HG02763 (cell line): ENCODE data around the gene LARGE1.

Source experiments
- ATAC-seq: cut with Tn5 transposase; IDR thresholded peaks from one replicate; pipeline ENCODE4 v1.9.1; 2021; ENCODE audit warnings: mild to moderate bottlenecking, moderate library complexity; ENCODE audit not compliant: unreplicated experiment

LARGE1 gene

DNA sequence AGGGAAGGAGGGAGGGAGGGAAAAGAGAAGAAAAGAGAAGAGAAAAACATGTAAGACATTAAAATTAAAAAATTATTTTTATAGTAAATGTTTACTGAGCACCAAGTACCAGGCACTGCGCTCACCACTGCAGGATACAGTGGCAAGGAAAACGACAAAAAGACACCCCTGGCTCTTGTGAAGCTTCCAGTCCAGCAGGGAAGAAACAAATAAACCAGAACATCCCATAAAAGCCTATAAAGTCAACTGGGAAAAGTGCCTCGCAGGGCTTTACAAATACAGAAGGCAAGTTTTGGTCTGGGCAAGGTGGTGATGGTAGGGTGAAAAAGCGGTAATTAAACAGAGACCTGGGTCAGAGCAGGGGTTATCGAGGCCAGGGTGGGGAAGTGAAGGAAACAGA is 33.6 kb downstream of the LARGE1 start:
- no peak for ATAC-seq

DNA sequence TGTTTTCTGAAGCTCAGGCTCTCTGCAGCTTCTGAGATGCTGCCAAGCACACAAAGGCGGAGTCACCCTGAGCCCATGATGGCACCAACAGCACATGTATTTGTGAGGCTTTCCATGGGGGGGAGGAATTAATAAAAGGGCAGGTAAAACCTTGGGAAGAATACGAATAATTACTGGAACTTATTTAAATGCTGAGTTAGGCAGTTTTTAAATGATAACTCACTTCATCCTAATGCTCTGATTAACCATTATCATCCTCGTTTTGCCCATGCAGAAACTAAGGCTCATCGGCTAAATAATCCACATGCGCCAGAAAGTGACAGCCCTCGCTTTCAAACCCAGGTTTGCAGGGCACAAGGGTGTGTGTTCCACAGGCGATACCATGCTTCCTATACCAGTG is 35.4 kb downstream of the LARGE1 start:
- no peak for ATAC-seq

DNA sequence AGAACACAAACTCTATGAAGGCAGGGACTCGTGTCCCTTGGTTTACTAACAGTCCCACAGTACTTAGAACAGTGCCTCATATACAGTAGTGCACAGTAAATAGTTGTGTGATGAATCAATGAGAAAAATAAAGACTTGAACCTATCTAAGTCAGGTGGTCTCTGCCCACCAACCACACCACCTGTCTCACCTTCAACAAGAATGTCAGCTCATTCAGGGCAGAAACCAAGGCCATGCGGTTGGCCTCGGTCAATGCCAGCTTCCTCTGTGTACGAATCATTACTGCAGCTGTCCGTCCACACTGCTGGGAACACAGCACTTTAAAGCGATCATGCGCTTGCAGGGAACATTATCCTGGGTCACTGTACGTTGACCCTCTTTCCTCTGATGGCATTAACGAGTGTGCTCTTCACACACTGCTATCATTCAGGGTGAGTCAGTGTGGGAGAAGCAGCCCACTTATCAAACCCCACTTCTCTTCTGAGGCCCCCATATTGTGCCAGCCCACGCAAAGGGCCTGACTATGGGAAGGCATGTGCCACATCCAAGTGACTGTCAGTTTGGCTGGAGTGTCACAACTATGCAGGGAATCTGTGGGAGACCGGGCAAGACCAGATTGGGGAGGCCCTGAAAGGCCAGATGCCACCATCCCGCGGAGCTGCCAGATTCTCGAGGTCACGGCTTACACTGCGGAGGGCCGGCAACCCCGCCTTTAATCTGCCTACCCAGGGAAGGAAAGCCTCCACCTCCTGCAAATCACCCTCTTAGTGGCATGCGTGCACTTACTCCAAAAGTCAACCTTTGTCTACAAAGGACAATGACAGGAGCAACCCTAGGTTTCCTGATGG is 36.1 kb downstream of the LARGE1 start:
- ATAC-seq, result no peak

DNA sequence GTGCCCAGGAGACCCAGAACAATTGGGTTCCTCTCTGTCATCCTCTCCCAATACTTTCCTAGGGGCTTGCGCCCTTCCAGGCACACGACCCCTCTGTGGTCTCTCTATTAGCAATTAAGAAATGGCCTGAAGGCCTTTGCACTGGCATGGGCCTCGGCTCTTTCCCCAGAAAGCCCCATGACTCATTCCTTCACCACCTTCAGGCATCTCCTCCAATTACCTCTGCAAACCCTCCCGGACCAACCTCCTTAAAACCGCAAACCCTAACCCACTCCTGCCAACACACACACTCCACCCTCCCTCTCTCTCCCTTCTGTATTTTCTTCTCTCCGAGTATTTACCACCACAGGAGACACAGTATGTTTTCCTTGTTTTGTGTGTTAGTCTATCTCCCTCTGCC is 36.7 kb downstream of the LARGE1 start:
- ATAC-seq, result no peak

DNA sequence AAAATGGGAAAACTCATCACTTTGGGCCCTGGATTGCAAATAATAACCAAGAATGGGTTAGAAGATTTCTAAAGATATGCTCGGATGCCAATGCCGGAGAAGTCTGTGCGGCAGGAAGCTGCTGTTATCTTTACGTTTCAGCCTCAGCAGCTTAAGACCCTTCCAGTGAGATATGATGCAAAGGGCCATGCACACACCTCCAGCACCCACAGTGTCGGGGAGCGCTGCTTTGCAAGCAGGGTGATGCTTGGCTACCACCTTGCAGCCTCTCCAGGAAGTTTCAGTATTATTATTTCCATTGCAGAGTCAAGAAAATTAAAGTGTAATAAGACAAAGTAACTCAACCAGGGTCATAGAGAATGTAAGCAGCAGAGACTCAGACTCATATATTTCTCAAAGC is 37.3 kb downstream of the LARGE1 start:
- ATAC-seq, result no peak

DNA sequence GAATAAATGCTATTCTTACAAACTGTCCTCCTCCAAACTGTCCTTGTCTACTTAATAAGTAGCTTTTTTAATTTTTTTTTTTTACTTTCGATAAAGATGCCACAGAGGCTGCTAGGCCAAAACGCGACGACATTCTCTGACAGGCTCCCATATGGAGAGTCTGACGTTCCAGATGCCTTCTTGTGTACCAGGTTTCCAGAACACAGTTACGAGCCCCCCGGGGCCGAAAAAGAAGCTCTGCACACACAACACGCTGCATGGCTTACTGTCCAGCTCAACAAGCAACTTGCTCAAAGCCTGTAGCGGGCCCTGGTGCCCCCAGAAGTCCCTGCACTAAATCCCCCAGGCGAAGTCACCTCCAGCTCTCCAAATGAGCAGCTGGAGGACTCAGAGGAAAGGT is 39.3 kb downstream of the LARGE1 start:
- no peak for ATAC-seq

DNA sequence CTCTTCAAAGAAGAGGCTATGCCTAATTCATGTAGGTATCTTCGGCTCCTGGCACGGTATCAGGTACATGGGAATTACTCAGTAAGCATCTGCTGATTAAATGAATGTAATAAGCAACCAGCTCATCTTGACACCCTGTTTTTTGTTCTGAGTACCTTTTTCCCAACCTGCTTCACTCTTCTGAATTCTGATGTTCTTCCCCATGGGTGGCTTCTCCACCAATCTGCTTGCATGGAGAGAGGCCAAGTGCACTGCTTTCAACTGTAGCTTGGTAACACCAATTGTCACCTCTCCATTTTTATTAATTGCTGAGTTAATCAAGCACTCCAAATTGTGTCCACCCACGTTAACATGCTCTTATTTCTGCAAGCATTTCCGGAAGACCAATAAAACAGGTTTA is 40.5 kb downstream of the LARGE1 start:
- ATAC-seq, result no peak

DNA sequence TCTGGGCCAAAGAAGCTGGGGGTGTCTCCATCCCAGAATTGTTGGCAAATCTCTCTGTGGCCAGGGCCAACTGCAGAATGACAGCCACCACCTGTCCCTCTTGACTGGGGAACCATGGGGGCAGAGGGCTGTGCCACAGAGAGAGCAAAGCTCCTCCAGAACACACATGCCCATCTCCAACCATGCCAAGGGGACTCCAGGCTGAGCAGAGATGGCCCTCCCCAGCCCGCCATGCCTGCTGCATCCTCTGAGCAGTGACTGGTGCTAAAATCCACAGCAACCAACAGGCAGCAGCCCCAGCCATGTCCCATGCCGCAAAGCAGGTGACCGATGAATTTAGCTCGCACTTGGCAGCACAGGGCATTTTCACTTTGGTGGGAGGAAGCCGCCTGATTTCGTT is 45.0 kb downstream of the LARGE1 start:
- no peak for ATAC-seq

DNA sequence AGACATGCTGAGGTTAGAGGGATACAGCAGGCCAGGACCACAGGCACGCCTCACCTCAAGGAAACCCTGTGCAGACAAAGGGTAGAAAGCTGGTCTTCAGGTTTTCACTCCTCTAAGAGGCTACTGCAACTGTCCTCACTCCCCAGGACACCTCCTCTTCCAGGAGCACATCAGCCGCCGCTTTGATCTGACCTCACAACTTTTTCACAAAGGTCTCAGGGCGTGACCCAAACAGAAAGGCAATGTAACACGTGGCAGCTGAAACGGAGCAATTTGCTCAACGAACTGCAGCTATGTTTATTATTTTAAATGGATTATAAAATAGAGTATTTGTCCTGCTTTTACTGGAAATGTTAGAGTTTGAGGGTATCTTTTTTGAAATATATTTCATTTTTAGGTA is 46.1 kb downstream of the LARGE1 start:
- no peak for ATAC-seq

DNA sequence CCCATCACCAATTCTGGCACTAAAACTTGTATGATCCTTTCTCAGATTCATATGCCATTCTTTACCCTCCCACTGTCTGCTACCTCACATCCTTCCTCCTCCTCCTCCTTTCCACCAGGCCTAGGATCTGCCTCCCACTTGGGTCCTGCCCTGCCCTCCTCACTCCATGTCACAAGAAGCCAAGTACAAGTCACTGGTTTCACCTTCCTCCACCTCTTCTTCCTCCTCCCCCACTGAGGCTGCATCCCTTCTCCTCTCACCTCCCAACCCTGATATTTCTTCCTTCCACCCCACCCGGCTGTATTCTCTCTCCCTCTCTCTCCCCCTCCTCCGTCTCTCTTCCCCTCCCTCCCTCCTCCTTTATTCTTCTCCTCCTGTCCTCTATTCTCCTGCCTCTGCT is 46.6 kb downstream of the LARGE1 start:
- ATAC-seq, result no peak

DNA sequence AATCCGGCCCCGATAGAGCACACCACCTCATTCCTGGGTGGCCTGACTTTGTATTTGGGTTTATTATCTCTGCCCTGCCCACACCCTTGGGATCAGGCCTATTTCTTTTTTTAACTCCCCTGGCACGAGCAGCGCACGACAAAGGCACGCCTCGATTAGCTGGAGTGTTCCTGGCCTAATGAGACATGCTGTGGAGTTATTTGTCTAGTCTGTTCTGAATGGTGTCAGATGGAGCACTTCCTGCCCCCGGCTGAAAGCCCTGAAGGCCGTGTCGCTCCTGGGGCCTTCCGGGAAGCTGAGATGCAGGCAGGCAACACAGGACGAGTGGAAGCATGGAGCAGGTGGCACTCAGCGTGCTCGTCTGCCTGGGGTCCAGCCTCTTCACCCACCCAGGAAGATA is 47.1 kb downstream of the LARGE1 start:
- no peak for ATAC-seq

DNA sequence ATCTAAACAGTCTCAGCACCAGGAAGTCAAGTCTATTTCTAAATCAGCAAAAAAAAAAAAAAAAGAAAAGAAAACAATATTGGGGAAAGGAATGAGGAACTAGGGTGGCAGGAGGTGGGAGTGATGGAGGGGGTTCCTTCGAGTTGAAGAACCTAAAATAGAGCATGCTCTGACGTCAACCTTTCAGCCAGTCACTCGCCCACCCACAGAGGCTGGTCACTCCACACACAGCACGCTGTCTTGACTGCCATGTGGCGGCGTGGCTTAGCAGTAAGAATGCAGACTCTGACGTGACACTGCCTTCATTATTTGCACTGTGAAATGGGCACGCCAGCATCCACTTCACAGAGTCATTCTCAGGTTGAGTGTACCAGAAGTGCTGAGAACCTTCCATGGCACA is 48.3 kb downstream of the LARGE1 start:
- ATAC-seq, result no peak

DNA sequence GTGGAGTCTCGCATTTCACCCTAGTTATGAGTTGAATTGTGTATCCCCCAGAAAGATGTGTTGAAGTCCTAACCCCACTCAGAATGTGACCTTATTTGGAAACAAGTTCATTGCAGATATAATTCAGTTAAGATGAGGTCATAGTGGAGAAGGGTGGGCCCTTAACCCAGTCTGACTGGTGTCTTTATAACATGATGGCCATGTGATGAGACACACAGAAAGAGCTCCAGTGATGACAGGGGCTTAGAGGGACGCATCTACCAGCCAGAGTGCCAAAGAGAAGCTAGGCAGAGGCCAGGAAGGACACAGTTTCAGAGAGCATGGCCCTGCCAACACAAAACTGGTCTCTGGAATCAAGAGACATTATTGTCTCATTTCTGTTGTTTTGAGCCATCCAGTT is 50.3 kb downstream of the LARGE1 start:
- no peak for ATAC-seq

DNA sequence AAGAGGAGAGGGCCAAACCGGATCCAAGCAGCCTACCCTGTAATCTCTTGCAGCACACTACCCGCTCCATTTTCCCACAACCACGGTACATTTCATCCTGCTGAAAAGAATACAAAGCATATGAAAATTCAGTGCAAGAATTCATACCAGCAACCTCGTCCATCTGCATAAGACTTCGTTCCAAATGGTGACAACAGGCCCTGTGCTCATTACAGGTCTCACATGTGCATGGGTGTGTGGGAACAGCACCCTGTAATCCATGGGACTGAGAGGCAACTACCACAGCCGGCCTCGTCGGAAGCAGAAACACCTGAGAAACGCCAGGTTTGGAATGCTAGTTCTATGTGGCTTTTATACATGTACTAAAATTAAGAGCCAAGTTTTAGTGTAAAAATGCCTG is 52.3 kb downstream of the LARGE1 start:
- ATAC-seq, result no peak

DNA sequence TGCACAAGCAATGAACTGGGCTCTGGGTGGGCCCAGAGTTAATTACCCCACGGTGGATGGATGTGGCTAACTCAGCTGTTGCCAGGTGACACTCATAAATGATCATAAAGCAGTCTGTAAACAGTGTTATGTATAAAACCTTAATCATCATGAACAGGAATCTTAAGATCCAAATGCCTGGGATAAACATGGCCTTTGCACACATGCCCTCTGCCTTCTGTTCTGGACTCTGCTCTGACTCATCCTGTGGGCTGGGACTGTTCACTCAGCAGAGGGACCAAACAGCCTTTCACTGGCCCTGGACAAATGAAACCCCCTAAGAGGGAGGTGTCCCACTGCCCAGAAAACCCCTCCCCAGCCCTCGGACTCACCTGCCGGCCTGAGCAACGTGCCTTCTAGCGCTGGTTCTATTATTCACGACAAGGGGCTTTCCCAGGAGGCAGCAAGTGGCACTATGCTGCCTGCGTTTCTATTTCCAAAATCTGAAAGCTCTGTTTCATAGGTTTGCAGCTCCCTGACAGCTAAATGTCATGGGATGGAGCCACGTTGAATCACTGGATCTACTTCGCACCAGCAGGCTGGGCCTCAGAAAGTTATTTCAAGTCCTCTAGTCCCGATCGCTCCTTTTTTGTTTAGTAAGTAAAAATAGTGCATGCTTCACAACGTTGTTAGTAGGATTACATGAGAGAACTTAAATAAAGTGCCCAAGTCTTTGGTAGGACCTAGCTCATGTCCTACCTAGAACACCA is 53.0 kb downstream of the LARGE1 start:
- no peak for ATAC-seq

DNA sequence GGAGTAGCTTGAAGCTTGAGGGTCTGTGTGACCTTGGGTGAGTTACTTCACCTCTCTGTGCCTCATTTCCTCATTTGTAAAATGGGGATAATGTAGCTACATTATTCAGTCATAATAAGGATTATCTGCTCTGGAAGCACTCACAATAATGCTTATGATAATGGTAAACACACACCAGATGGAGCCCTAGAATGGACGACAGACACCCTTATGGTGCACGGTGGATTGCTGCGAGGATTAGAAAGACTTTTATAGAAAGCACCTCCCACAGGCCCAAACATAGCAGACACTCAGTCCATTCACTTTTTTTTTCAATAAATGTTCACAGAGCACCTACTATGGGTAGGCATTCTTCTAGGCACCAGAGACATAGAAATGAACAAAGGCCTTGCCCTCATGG is 53.8 kb downstream of the LARGE1 start:
- ATAC-seq, result no peak

DNA sequence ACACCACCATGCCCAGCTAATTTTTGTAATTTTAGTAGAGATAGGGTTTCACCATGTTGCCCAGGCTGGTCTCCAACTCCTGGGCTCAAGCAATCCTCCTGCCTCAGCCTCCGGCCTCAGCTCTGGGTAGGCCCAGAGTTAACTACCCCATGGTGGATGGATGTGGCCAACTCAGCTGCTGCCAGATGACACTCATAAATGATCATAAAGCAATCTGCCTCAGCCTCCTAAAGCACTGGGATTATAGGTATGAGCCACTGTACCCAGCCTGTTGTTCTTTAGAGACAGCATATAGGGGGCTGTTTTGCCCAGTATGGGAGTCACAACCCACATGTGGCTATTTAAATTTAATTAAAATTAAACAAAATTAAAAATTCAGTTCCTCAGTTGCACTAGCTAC is 54.3 kb downstream of the LARGE1 start:
- no peak for ATAC-seq

DNA sequence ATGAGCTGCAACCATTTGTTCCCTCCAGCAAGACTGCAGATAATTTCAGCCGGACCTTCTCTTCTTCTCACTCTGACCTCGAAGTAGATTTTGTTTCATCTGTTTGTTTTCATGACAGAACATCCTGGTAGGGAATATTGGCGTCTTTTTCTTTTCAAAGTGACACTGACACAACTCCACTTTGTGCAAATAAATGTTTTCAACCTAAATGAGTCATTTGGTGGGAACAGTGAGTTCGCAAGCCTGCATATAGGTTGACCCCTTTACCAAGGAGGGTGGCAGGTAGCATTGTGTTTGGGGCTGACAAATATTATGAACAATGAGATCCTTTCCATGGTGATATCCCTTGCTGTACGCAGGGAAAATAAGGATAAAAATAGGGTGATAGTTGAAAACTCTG is 55.0 kb downstream of the LARGE1 start:
- no peak for ATAC-seq

DNA sequence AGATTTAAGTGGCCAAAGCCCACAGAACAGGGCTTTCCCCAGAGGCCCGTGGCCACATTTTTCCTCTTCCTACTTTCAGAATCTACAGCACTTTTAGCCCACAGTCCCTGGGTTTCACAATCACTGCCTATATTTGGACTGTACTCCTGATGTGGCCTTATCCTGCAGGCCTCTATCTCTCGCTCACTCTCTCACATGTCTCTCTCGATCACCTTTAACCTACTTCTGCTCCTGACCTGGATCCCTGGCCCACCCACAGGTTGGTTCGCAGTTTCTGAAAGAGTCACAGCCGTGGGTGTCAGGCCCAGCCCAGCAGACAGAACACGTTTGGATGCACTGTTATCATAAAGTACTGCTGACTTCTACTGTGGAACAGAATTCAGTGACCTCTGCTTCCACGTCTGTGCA is 55.5 kb downstream of the LARGE1 start:
- no peak for ATAC-seq

DNA sequence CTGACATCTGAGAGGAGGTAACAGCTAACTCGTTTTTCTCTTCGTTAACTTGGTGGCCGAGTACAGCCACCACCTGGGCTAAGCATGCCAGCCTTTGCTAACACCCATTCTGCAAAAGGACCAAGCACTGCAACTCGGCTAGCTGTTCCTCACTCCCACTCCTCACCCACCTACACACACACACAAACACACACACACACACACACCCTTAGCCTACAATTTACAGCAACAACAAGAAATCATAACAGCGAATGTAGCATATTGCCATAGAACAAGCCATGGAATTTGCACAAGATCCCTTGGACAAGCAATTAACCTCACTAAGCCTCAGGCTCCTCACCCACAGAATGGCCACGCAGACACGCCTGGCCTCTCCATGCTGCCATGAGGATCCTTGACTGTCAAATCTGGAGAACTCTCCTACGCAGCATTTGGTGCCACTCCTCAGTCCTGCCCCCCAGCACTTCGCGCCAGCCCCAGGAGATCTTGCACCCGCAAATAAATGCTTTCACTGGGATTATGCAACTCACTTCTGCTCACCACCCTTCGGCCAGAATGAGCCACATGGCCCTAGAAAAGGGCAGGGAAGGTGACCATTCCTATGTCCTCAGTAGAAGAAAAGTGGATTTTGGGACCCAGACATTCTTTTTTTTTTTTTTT is 58.9 kb downstream of the LARGE1 start:
- ATAC-seq, result no peak

DNA sequence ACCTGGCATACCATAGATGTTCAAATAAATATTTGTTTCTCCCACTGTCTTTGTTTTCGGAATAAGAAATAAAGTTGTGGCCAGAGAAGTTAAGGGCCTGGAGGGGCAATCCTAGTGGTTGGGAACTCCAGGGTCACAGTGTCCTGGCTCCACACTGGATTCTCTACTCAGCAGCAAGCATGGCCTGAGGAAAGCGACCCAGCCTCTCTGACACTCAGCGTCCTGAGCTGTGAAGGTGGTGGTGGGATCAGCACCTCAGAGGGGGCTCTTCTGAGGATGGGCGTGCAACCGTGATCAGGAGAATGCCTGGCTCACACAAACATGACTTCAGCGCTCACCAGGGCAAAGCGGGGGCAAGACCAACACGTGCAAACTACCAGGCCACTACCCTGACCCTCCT is 59.9 kb downstream of the LARGE1 start:
- ATAC-seq, result no peak

DNA sequence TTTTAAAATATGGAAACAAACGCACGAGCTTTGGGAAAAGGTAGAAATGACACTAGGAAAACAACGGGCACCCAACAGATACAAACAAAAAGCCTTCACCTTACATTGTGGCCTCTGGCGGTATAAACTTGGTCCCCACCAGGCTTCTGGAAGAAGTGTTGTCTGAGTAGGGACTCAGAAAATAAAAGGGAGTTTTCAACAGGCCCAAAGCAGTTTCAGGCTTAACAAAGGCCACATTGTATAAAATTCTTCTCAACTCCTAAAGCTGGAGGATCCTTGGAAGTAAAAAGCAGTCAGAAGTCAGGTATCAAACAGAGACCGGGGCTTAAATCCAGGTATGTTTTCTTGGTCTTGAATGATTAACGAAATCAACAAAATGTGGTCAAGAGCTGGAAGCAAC is 61.0 kb downstream of the LARGE1 start:
- ATAC-seq, result no peak
